HL-60 (cell line): ENCODE data around the gene CDK5R1.

Experiments
- DNase-seq, 2 experiments: peaks; one replicate each; pipeline ENCODE4 v3.0.0-alpha.2; 2010 to 2020; ENCODE audit warnings: low read depth in 1 of 2, low spot score in 1 of 2
- H3K27ac ChIP-seq: fragments of 250-450 bp; sonication (Bioruptor Pico); replicated peaks from 2 replicates; pipeline ENCODE4 v1.5.1; 2020; ENCODE audit warnings: mild to moderate bottlenecking, moderate library complexity
- H3K27me3 ChIP-seq: fragments of 250-450 bp; sonication (Bioruptor Pico); 2 replicates; pipeline ENCODE4 v1.5.1; 2021; ENCODE audit warnings: mild to moderate bottlenecking, moderate library complexity; ENCODE audit not compliant: insufficient read depth, poor library complexity, severe bottlenecking
- H3K4me3 ChIP-seq: replicated peaks from 2 replicates; pipeline ENCODE4 v1.5.1; 2011; ENCODE audit warnings: mild to moderate bottlenecking, control low read depth, low read length; ENCODE audit not compliant: insufficient read depth
- GABPA ChIP-seq: IDR thresholded peaks from 2 replicates; pipeline ENCODE4 v1.6.1; 2012; ENCODE audit warnings: low read depth
- POLR2AphosphoS5 ChIP-seq: IDR thresholded peaks from 2 replicates; pipeline ENCODE4 v1.6.1; 2012; ENCODE audit warnings: low read depth
- REST ChIP-seq: IDR thresholded peaks from 2 replicates; pipeline ENCODE4 v1.6.1; 2012; ENCODE audit warnings: low read depth; ENCODE audit not compliant: insufficient replicate concordance
- SPI1 ChIP-seq: IDR thresholded peaks from 2 replicates; pipeline ENCODE4 v1.6.1; 2012; ENCODE audit warnings: low read depth, mild to moderate bottlenecking, borderline replicate concordance
- TF ChIP-seq, protein P1 (sequence below): IDR thresholded peaks from one replicate; pipeline ENCODE4 v1.5.1; 2011; ENCODE audit warnings: low read length, control low read depth, inconsistent platforms; ENCODE audit not compliant: insufficient read depth

Gene CDK5R1

GRCh38 chr17:32485261-32486110, 1.3 kb upstream of the CDK5R1 start:
- TF ChIP-seq GABPA = no peak
- no peak for TF ChIP-seq REST
- TF ChIP-seq POLR2AphosphoS5 = no peak
- TF ChIP-seq SPI1 = no peak
- TF ChIP-seq, protein P1, sequence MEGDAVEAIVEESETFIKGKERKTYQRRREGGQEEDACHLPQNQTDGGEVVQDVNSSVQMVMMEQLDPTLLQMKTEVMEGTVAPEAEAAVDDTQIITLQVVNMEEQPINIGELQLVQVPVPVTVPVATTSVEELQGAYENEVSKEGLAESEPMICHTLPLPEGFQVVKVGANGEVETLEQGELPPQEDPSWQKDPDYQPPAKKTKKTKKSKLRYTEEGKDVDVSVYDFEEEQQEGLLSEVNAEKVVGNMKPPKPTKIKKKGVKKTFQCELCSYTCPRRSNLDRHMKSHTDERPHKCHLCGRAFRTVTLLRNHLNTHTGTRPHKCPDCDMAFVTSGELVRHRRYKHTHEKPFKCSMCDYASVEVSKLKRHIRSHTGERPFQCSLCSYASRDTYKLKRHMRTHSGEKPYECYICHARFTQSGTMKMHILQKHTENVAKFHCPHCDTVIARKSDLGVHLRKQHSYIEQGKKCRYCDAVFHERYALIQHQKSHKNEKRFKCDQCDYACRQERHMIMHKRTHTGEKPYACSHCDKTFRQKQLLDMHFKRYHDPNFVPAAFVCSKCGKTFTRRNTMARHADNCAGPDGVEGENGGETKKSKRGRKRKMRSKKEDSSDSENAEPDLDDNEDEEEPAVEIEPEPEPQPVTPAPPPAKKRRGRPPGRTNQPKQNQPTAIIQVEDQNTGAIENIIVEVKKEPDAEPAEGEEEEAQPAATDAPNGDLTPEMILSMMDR = no peak
- Histone ChIP-seq H3K4me3 (no peak overlapping the region), H3K27ac (no peak overlapping the region), H3K27me3 (no peaks in the 10 kb centered on the region)
- DNase-seq = no peak

DNA sequence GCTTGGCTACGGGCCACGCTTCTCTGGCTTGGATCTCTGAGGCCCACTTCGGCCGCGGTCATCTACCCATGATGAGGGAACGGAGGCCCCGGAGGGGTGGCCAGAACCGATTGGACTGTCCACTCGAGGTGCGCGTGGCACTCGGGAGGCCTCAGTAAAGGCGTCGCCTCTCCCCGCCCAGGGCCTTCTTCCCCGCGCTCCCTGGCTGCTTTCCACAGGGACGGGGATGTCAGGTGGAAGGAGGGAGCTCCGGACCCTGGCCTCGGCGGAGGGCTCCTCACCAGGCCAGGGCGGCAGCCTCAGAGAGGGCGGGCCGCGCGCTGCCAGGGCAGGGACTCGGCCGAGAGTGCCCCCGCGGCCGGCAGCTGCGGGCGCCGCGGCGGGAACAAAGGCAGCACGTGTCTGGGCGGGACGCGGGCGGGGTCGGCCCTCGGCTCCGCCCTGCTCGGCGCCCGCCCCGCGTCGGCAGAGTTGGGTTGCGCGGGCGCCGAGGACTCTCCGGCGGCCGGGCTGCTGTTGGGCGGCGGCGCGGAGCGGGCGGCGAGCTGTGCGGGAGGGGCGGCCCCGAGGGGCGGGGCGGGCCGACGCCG, 587 bp upstream of the CDK5R1 start:
- Histone ChIP-seq H3K27ac (no peak overlapping the region), H3K27me3 (no peaks in the 10 kb centered on the region), H3K4me3 (peak overlapping the region; percentile 45)
- DNase-seq = peak; percentile 47 to 54
- no peak for TF ChIP-seq GABPA
- TF ChIP-seq, protein P1 = no peak

DNA sequence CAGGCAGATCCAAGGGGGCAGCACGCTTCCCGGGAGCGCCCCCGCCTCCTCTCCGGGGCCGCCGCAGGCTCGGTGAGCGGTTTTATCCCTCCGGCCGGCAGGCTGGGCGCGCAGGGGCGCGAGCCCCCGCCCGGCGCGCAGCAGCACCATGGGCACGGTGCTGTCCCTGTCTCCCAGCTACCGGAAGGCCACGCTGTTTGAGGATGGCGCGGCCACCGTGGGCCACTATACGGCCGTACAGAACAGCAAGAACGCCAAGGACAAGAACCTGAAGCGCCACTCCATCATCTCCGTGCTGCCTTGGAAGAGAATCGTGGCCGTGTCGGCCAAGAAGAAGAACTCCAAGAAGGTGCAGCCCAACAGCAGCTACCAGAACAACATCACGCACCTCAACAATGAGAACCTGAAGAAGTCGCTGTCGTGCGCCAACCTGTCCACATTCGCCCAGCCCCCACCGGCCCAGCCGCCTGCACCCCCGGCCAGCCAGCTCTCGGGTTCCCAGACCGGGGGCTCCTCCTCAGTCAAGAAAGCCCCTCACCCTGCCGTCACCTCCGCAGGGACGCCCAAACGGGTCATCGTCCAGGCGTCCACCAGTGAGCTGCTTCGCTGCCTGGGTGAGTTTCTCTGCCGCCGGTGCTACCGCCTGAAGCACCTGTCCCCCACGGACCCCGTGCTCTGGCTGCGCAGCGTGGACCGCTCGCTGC, 832 bp downstream of the CDK5R1 start:
- H3K27ac ChIP-seq = no peak overlapping the region
- TF ChIP-seq SPI1 = no peak
- TF ChIP-seq GABPA = no peak
- H3K27me3 ChIP-seq = no peaks in the 10 kb centered on the region
- no peak for DNase-seq
- peak overlapping the region; percentile 27 for H3K4me3 ChIP-seq

DNA sequence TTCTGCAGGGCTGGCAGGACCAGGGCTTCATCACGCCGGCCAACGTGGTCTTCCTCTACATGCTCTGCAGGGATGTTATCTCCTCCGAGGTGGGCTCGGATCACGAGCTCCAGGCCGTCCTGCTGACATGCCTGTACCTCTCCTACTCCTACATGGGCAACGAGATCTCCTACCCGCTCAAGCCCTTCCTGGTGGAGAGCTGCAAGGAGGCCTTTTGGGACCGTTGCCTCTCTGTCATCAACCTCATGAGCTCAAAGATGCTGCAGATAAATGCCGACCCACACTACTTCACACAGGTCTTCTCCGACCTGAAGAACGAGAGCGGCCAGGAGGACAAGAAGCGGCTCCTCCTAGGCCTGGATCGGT, 1.4 kb downstream of the CDK5R1 start:
- Histone ChIP-seq H3K27ac (no peak overlapping the region), H3K4me3 (no peak overlapping the region), H3K27me3 (no peaks in the 10 kb centered on the region)
- no peak for DNase-seq
- TF ChIP-seq SPI1 (no peak), REST (no peak)
- TF ChIP-seq, protein P1 = no peak
